ENCODE results near the gene MBP.

GRCh38 chr18:76932026-76932819 lies 200.4 kb downstream of the MBP start:
- TF ChIP-seq POLR2AphosphoS5 (IDR thresholded peaks at IDR 0.05; ENCODE audit: low read depth, low read length) (no peak), POLR2A (IDR thresholded peaks at IDR 0.05; ENCODE audit: low read depth, low read length) (no peak), POU2F2 (IDR thresholded peaks at IDR 0.05; ENCODE audit: low read depth, low read length) (no peak), PAX5 (IDR thresholded peaks at IDR 0.05; ENCODE audit: insufficient read depth, low read length, severe bottlenecking) (no peak), TAF1 (IDR thresholded peaks at IDR 0.05; ENCODE audit: low read depth, low read length) (no peak)

Data from GM12891 (cell line).